Upper lobe of right lung (tissue), 1 donor: ENCODE results near the gene CAGE1. TPM values are rescaled to one million over a fixed set of nuclear protein-coding genes. Genes with fewer than 3 reads are reported as not detected.

Source experiments
- ATAC-seq: fragments of 200-7000 bp; cut with Tn5 transposase; one replicate; pipeline ENCODE4 v1.9.1; 2020; ENCODE audit warnings: mild to moderate bottlenecking, moderate library complexity
- DNase-seq: peaks from one replicate; pipeline ENCODE4 v3.0.0-alpha.2; 2020
- H3K27ac ChIP-seq: fragments of 200-600 bp; one replicate; pipeline ENCODE4 v1.8.0; 2022
- H3K27me3 ChIP-seq: fragments of 200-600 bp; one replicate; pipeline ENCODE4 v1.8.0; 2022; ENCODE audit warnings: mild to moderate bottlenecking
- H3K36me3 ChIP-seq: fragments of 200-600 bp; one replicate; pipeline ENCODE4 v1.8.0; 2022
- H3K4me1 ChIP-seq: fragments of 200-600 bp; one replicate; pipeline ENCODE4 v1.8.0; 2022
- H3K4me3 ChIP-seq: fragments of 200-600 bp; one replicate; pipeline ENCODE4 v1.8.0; 2022; ENCODE audit warnings: mild to moderate bottlenecking
- H3K9me3 ChIP-seq: fragments of 200-600 bp; one replicate; pipeline ENCODE4 v1.8.0; 2022
- CTCF ChIP-seq: fragments of 200-600 bp; IDR thresholded peaks from one replicate; pipeline ENCODE4 v1.8.0; 2022; ENCODE audit warnings: antibody characterized with exemption
- intact Hi-C: fragments of 100-400 bp; cut with DNase I; formaldehyde crosslinking; loops from one replicate; pipeline ENCODE4 v1.11.0; 2022
- total RNA-seq: library from RNA; stranded (reverse); fragmentation: NEBNext Ultra II Directional; extraction: Animal tissue kit (Norgen Biotek cat#: 25700); gene quantifications from one replicate; pipeline ENCODE4 v1.2.1, GENCODE V29; 2021
- donor health status: DM: no; HTN: yes; CAD: no; lungs with severe emphysema.

The CAGE1 gene
- total RNA-seq, 1 donor from 2014 or later: not detected

GRCh38 chr6:7406743-7407142 lies 17.2 kb upstream of the CAGE1 start:
- peaks cover 89% of the 10 kb centered on the region for H3K36me3 ChIP-seq
- no peak overlapping the region for H3K27ac ChIP-seq
- no peaks in the 10 kb centered on the region for H3K9me3 ChIP-seq
- no peak for TF ChIP-seq CTCF
- no peaks in the 10 kb centered on the region for H3K27me3 ChIP-seq
- no peak overlapping the region for H3K4me3 ChIP-seq
- DNase-seq: no peak
- intact Hi-C loops: loop anchor here (10.0 kb wide), 1 partner anchor 198 kb away; no protein-coding TSS in a partner anchor
- H3K4me1 ChIP-seq: no peaks in the 10 kb centered on the region
- no peak for ATAC-seq

- no peak overlapping the region for H3K4me3 ChIP-seq
- H3K4me1 ChIP-seq: no peaks in the 10 kb centered on the region
- TF ChIP-seq CTCF: no peak
- H3K9me3 ChIP-seq: no peaks in the 10 kb centered on the region
- no peaks in the 10 kb centered on the region for H3K27me3 ChIP-seq
- H3K27ac ChIP-seq: no peak overlapping the region
- H3K36me3 ChIP-seq: peaks cover 77% of the 10 kb centered on the region
- ATAC-seq (no peak), DNase-seq (no peak)
- intact Hi-C loops: loop anchor here (10.0 kb wide), 1 partner anchor 200 kb away; no protein-coding TSS in a partner anchor
These were observed 15.0 kb upstream of the CAGE1 start for GRCh38 chr6:7404546-7404945.

- intact Hi-C loops: loop anchor here (10.0 kb wide), 1 partner anchor 202 kb away; no protein-coding TSS in a partner anchor
- peak overlapping the region; percentile 28 for H3K27ac ChIP-seq
- no peak for DNase-seq
- H3K36me3 ChIP-seq: peaks cover 88% of the 10 kb centered on the region
- no peaks in the 10 kb centered on the region for H3K9me3 ChIP-seq
- no peaks in the 10 kb centered on the region for H3K27me3 ChIP-seq
- no peak overlapping the region for H3K4me3 ChIP-seq
- H3K4me1 ChIP-seq: no peaks in the 10 kb centered on the region
- TF ChIP-seq CTCF: no peak
- ATAC-seq: peak; percentile 79
These were observed 13.2 kb upstream of the CAGE1 start for GRCh38 chr6:7402716-7403115.

- Histone ChIP-seq H3K36me3 (peaks cover 88% of the 10 kb centered on the region), H3K27ac (no peak overlapping the region), H3K9me3 (no peaks in the 10 kb centered on the region), H3K4me1 (no peaks in the 10 kb centered on the region), H3K4me3 (no peak overlapping the region), H3K27me3 (no peaks in the 10 kb centered on the region)
- intact Hi-C loops: loop anchor here (10.0 kb wide), 1 partner anchor 204 kb away; no protein-coding TSS in a partner anchor
- DNase-seq: no peak
- peak; percentile 50 for ATAC-seq
- no peak for TF ChIP-seq CTCF
These were observed 11.5 kb upstream of the CAGE1 start for GRCh38 chr6:7401075-7401474.

GRCh38 chr6:7392402-7392801 lies 2.9 kb upstream of the CAGE1 start:
- DNase-seq (no peak), ATAC-seq (no peak)

More at GRCh38 chr6:7392402-7392801, 2.9 kb upstream of the CAGE1 start:
- TF ChIP-seq CTCF: no peak
- H3K36me3 ChIP-seq: peaks cover 40% of the 10 kb centered on the region
- H3K4me1 ChIP-seq: peaks cover 24% of the 10 kb centered on the region
- intact Hi-C loops: no loop called here
- no peaks in the 10 kb centered on the region for H3K27me3 ChIP-seq
- no peak overlapping the region for H3K27ac ChIP-seq
- H3K9me3 ChIP-seq: no peaks in the 10 kb centered on the region
- no peak overlapping the region for H3K4me3 ChIP-seq
